ENCODE data around the gene METAP1.

DNA sequence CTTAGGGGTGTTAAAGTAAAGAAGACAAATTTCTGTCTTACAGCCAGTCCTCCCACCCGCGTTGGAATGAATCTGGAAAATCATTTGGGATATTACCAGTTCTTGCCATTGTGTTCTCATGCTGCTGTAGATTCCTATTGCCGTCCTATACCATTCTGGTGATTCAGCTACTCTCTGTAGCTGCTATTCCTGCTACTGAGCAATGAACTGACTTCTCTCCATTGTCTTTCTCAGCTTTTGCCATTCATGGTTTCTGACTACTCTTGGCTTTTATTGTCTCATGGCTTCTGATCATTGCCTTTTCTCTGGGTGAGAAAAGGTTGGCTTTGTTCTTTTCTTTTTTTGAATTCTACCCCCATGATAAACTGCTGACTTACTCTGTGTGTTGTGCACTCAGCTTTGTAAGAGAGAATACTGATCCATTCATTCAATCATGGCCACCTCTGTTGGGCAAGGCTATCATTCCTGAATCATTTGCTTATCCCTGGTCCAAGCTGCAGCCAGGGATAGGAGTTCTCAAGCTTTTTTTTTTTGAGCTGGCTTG is 27.7 kb upstream of the METAP1 start:
- TF ChIP-seq, protein P1, sequence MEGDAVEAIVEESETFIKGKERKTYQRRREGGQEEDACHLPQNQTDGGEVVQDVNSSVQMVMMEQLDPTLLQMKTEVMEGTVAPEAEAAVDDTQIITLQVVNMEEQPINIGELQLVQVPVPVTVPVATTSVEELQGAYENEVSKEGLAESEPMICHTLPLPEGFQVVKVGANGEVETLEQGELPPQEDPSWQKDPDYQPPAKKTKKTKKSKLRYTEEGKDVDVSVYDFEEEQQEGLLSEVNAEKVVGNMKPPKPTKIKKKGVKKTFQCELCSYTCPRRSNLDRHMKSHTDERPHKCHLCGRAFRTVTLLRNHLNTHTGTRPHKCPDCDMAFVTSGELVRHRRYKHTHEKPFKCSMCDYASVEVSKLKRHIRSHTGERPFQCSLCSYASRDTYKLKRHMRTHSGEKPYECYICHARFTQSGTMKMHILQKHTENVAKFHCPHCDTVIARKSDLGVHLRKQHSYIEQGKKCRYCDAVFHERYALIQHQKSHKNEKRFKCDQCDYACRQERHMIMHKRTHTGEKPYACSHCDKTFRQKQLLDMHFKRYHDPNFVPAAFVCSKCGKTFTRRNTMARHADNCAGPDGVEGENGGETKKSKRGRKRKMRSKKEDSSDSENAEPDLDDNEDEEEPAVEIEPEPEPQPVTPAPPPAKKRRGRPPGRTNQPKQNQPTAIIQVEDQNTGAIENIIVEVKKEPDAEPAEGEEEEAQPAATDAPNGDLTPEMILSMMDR (IDR thresholded peaks at IDR 0.05): no peak
- TF ChIP-seq EZH2 (IDR thresholded peaks at IDR 0.05): no peak
